Measurements from ENCODE around the gene LVRN.

Gene LVRN

GRCh38 chr5:115961381-115962238, 665 bp upstream of the LVRN start:
- DNase-seq, result no peak

DNA sequence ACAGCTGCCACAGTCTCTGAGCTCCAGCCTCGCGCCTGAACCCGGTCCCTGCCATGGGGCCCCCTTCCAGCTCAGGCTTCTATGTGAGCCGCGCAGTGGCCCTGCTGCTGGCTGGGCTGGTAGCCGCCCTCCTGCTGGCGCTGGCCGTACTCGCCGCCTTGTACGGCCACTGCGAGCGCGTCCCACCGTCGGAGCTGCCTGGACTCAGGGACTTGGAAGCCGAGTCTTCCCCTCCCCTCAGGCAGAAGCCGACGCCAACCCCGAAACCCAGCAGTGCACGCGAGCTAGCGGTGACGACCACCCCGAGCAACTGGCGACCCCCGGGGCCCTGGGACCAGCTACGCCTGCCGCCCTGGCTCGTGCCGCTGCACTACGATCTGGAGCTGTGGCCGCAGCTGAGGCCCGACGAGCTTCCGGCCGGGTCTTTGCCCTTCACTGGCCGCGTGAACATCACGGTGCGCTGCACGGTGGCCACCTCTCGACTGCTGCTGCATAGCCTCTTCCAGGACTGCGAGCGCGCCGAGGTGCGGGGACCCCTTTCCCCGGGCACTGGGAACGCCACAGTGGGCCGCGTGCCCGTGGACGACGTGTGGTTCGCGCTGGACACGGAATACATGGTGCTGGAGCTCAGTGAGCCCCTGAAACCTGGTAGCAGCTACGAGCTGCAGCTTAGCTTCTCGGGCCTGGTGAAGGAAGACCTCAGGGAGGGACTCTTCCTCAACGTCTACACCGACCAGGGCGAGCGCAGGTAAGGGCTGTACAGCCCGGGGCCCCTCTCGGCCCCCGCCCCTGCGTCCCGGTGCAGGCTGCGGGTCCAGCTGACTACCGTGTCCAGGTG, 509 bp downstream of the LVRN start:
- DNase-seq, result no peak

DNA sequence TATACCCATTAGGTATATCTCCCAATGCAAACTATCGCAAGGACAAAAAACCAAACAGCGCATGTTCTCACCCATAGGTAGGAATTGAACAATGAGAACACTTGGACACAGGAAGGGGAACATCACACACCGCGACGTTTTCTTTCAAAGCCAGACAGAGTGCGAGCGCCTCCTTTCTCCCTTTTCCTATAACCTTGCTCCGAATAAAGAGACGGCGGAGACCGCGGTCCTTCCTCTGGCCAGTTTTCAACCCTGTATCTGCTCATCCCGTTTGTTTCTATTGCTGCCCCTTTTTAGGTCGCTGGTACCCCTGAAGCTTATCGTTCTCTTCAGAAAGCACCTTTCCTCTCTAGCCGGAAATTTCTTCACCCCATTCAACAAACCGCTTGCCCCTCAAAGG, 1.3 kb downstream of the LVRN start:
- no peak for DNase-seq

- DNase-seq, result no peak
These were observed 6.5 kb downstream of the LVRN start for GRCh38 chr5:115968770-115969169.

- no peak for DNase-seq
These were observed 14.8 kb downstream of the LVRN start for GRCh38 chr5:115977096-115977495.

DNA sequence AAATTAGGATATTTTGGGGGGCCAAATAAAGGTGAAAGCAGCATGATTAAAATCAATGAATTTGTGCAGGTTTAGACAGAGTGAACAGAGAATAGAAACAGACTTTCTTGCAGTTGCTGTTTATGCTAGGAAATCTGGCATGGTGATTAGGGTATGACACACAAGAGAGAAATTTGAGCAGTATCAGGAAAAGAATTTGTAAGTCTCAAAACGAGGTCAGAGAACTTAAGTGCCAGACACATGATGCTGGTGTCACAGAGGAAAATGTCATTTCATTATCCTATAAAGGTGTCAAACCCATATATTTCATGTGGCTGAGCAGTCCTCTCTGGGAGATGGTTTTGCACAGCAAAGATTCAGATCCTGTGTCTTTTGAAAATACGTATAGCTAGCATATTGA, 15.7 kb downstream of the LVRN start:
- no peak for DNase-seq

DNA sequence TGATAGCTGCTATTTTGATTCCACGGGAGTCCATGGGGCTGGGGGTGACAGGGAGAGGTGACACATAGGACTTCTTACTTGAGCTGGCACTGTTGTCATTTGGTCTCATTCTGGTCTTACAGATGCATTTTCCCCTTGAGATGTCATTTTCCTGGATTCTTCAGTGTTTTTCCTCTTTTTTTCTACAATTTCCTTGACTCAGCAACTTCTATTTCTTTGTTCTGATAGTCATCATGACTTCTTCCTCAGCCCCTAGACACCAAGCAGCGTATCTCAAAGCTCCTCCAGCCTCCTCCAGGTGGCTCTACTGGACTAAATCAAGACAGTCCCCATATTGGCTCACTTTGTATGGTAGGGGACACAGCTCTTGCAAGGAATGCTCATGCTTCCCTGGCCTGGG, 16.5 kb downstream of the LVRN start:
- no peak for DNase-seq

DNA sequence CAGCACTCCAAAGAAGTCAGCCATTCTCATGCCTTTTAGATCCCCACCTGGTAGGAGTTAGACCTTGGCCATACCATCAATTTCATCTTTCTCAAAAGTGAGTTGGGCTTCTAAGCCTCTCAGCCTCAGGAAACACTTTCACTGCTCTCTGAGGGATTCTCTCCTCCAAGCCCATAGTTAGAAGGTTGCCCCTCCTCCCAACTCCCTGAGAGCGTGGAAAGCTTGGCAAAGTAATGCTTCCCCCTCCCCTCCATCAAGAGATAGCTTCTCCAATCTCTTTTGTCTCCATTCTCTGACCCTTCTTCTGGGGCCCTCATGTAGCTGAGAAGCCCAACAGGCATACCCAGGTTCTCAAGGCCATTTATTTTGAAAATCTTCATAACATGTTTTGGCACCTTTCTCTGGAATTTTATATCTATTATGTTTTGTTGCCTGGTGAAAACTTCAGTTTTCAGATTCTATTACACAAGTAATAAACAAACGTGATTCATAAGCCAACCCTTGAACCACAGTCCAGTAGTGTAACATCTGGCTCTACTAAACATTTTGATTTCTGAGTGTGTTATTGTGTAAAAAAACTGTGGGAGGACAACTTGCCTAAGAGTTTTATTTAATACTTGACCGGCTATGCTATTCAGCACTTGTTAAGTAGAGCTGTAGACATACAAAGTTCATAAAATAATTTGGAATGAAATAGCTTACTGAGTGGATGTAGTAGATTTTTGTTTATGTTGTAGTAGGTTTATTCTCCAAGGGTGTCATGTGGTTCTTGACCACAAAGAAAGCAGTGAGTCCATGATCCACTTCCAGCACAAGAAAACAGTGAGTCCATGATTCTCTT, 17.1 kb downstream of the LVRN start:
- DNase-seq, result no peak

- no peak for DNase-seq
These were observed 21.2 kb downstream of the LVRN start for GRCh38 chr5:115983519-115983918.

- no peak for DNase-seq
These were observed 23.8 kb downstream of the LVRN start for GRCh38 chr5:115985802-115986757.

DNA sequence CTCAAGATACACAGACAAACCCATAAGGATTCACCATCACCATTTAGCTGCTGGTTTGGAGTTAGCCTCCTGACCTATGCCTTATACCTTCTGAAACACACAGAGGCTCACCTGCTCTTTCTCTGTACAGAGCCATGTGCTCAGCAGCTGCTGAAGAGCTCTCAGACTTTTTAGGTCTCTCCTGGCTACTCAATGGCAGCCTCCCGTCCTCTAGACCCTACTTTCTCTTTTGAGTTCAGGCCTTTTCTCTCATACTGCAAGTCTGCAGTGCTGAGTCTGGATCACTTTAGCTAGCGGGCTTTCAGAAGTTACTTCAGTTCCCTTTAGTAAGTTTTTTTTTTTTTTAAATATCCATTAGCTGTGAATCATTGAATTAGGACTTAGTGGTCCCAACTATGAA, 25.7 kb downstream of the LVRN start:
- no peak for DNase-seq

DNA sequence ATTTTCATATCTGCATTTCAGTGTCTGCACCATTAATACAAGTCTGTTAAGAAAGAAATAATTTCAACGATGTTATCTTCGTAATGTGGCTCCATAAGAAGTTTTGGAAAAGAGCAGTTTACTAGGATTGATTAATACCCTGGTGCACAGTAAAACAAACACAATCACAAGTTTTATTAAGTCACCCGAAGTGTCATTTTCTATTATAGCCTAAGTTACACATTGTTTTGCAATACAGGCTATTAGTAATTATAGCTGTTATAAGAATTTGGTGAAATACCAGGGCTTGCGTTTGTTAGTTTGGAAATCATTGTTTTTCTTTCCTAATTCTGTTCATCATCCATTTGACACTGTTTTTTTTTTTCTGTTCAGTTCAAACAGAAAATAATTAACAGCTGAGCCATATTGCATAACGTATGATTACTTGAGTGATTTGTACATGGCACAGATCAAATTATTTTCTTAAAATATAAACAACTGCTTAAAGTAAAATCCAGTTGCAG, 30.6 kb downstream of the LVRN start:
- no peak for DNase-seq

GRCh38 chr5:115995351-115995750, 33.1 kb downstream of the LVRN start:
- no peak for DNase-seq

- no peak for DNase-seq
These were observed 40.0 kb downstream of the LVRN start for GRCh38 chr5:116002116-116002906.

DNA sequence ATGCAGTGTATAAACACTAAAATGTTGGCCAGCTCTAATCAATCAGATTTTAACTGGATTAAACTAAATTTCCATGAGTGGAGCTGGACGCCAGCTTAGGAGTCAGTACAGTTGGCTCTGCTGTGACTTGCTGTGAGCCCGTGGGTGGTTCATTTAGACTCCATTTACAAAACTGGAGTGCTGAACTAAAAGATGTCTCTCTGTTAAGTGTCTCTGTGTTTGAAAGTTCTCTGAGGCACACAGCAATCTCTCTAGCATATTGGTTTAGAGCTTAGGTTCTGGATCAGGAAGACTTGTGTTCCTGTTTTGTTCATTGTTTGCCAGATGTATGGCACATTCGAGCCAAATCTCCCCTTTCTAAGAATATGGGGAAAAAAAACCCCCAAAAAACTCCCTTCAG, 42.0 kb downstream of the LVRN start:
- no peak for DNase-seq

DNA sequence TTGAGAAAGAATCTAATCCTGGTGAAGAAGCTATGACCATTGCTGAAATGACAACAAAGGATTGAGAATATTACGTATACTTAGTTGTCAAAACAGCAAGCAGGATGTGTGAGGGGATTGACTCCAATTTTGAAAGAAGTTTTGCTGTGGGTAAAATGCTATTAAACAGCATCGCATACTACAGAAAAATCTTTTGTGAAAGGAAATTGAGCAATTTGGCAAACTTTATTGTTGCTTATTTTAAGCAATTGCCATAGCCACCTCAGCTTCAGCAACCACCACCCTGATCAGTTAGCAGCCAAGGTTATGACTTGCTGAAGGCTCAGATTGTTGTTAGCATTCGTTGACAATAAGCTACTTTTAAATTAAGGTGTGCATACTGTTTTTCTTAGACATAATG, 47.5 kb downstream of the LVRN start:
- no peak for DNase-seq

DNA sequence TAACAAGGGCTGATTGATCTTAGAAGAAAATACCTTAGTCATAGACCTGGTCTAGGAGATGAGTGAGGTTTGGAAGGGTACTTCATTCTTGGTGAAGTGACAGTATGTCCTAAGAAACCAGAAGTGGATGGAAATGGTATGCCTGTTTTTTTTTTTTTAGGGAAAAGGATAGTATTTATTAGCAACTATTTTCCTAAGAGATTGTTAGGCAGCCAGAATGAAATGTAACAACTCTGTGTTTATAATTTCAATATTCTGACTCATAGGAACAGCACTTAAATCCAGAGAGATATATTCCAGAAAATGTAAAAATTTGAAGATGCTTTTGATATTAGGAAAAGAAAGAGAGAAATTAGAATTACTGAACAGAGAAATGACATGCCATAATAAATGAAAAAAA, 48.8 kb downstream of the LVRN start:
- DNase-seq, result no peak

DNA sequence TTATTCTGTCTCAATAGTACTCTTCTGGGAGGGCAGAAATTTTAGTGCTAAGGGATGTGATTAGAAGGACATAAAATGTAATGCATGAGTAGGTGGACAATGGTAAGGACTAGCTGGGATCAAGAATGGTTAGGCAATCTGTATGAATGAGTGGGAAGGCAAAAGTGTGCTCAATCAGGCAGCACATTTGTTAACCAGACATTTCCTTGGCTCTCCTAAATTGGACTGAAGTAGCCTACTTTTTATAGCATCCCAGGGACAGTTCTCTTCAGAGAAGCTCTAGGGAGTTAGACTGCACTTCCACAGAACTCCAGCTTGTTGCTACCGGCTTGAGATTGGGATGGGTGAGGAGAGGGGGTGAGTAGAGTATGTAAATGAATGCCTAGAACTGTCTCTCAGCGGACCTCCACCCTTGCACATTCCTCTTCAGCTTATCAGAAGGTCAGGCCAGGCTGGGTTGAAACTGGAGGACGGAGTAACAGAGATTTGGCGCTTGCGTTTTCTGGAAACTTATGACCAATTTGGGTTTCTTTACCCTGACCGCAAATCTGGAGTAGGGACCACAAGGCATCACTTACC, 51.0 kb downstream of the LVRN start:
- no peak for DNase-seq

GRCh38 chr5:116013936-116014335, 51.7 kb downstream of the LVRN start:
- no peak for DNase-seq

DNA sequence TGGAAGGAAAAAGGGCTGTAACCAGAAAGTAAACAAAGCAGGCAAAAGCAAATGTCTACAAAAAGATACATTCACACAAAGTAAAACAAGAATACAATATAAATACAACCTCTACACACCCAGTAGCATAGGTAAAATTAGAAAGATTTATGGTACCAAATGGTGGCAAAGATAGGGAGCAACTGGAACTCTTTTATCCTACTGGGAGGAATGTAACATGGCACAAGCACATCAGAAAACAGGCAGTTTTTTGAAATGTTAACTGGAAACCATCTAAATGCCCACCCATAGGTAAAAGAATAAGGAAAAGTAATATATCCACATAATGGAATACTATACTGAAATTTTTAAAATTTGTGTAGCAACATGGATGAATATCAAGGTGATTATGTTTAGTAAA, 61.3 kb downstream of the LVRN start:
- DNase-seq, result no peak

GRCh38 chr5:116025866-116026265, 63.6 kb downstream of the LVRN start:
- DNase-seq, result no peak
